ENCODE data around the gene SLC12A2.

DNA sequence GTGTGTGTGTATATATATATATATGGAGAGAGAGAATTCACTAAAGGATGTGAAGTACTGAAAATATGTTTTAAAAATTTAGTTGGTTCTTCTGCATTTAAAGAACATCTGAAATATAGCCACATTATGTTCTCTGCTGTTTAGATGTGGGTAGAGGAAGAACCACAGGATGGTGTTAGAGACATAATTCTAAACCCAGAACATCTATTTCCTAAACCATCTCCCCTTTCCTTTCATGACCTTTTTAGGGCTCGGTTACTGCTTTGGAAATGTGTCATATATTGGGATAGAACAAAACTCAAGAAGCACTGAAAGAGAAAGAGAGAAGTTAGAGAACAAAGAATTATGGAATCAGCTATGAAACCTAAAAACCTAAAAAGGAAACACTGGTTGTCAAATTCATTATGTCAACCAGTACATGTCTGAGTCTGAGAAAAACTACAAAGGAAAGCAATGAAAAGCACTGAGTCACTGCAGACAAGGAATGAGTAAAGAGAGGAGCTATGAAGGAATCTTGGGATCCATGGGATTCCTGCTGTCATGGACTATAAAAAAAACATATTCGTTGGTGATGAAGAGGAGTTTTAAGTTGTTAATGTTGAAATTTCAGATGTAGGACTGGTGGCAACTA lies 28.4 kb downstream of the SLC12A2 start:
- TF ChIP-seq, protein P1, sequence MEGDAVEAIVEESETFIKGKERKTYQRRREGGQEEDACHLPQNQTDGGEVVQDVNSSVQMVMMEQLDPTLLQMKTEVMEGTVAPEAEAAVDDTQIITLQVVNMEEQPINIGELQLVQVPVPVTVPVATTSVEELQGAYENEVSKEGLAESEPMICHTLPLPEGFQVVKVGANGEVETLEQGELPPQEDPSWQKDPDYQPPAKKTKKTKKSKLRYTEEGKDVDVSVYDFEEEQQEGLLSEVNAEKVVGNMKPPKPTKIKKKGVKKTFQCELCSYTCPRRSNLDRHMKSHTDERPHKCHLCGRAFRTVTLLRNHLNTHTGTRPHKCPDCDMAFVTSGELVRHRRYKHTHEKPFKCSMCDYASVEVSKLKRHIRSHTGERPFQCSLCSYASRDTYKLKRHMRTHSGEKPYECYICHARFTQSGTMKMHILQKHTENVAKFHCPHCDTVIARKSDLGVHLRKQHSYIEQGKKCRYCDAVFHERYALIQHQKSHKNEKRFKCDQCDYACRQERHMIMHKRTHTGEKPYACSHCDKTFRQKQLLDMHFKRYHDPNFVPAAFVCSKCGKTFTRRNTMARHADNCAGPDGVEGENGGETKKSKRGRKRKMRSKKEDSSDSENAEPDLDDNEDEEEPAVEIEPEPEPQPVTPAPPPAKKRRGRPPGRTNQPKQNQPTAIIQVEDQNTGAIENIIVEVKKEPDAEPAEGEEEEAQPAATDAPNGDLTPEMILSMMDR (conservative IDR thresholded peaks at IDR 0.05 in 1 of 2, IDR thresholded peaks at IDR 0.05 in 1 of 2; ENCODE audit: extremely low read depth in 1 of 2, insufficient read depth in 1 of 2, low read depth in 1 of 2, low read length in 2 of 2), result no peak
- no peak for TF ChIP-seq EZH2 (IDR thresholded peaks at IDR 0.05; ENCODE audit: borderline replicate concordance, low read length)

Data from mammary epithelial cell (primary cell).